HG03558 (cell line): Measurements from ENCODE around the gene BOK.

Experiments used
- ATAC-seq: cut with Tn5 transposase; IDR thresholded peaks from one replicate; pipeline ENCODE4 v1.9.1; 2021; ENCODE audit warnings: moderate number of reproducible peaks; ENCODE audit not compliant: unreplicated experiment; ENCODE audit errors: extremely low read depth

The BOK gene

GRCh38 chr2:241617431-241618154 lies 59.0 kb downstream of the BOK start:
- no peak for ATAC-seq

- no peak for ATAC-seq
Measured at GRCh38 chr2:241618296-241618805, 59.8 kb downstream of the BOK start.

- ATAC-seq, result no peak
Measured at GRCh38 chr2:241618829-241619228, 60.3 kb downstream of the BOK start.

GRCh38 chr2:241619597-241620418 lies 61.3 kb downstream of the BOK start:
- no peak for ATAC-seq

- ATAC-seq, result no peak
Measured at GRCh38 chr2:241620419-241620769, 61.8 kb downstream of the BOK start.
